HAP-1 (cell line): ENCODE measurements around the gene RNU6-1.

Experiments used
- DNase-seq, 2 experiments: peaks; one replicate each; pipeline ENCODE4 v3.0.0-alpha.2; 2016 to 2020; ENCODE audit warnings: low spot score in 2 of 2
- H3K27me3 ChIP-seq: fragments of 250-450 bp; sonication (Bioruptor Pico); 2 replicates; pipeline ENCODE4 v1.5.1; 2020; ENCODE audit warnings: low read depth, mild to moderate bottlenecking, moderate library complexity
- H3K36me3 ChIP-seq: fragments of 250-450 bp; sonication (Bioruptor Pico); replicated peaks from 2 replicates; pipeline ENCODE4 v1.5.1; 2020; ENCODE audit warnings: mild to moderate bottlenecking
- H3K4me1 ChIP-seq: fragments of 250-450 bp; sonication (Bioruptor Pico); 2 replicates; pipeline ENCODE4 v1.5.1; 2020; ENCODE audit warnings: mild to moderate bottlenecking
- H3K4me3 ChIP-seq: fragments of 250-450 bp; sonication (Bioruptor Pico); 2 replicates; pipeline ENCODE4 v1.5.1; 2020; ENCODE audit warnings: mild to moderate bottlenecking, moderate library complexity
- H3K9me3 ChIP-seq: fragments of 250-450 bp; sonication (Bioruptor Pico); 2 replicates; pipeline ENCODE4 v1.5.1; 2020; ENCODE audit warnings: mild to moderate bottlenecking, moderate library complexity
- in situ Hi-C: fragments of 300-500 bp; cut with MboI; formaldehyde crosslinking; loops from 3 replicates; pipeline ENCODE4 v1.14.3; 2020; ENCODE audit warnings: low sequenced_read_pairs, inconsistent platforms, mixed read lengths

Gene RNU6-1

DNA sequence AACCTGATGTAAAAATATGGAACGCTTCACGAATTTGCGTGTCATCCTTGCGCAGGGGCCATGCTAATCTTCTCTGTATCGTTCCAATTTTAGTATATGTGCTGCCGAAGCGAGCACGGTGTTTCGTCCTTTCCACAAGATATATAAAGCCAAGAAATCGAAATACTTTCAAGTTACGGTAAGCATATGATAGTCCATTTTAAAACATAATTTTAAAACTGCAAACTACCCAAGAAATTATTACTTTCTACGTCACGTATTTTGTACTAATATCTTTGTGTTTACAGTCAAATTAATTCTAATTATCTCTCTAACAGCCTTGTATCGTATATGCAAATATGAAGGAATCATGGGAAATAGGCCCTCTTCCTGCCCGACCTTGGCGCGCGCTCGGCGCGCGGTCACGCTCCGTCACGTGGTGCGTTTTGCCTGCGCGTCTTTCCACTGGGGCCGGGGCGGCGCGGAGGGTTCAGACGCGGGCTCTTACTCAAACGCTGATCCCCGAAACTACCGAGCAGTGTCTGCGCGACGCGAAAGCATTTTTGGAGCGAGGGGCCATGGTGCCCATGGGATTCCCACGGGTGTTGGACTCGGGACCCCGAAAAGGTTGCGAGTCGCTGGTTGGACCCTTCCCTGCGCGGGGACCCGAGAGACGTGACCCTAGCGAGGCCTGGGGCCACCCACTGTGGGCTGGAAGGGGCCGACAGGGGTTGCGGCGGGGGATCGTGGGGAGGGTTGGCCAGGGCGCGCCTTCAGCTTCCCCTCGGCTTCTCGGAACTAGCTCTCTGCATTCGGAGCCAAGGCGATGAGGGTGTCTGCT, at the start of gene RNU6-1:
Gene RNU6-1, minus strand, starts transcription at position 117 of the 820 bp plus-strand sequence.
- Histone ChIP-seq H3K9me3 (no peaks in the 10 kb centered on the region), H3K4me1 (peaks cover 31% of the 10 kb centered on the region), H3K27me3 (no peaks in the 10 kb centered on the region), H3K36me3 (no peaks in the 10 kb centered on the region), H3K4me3 (peak within 1 kb of the TSS; percentile 74)
- in situ Hi-C loops, result loop anchor here (5.0 kb wide), 2 partner anchors 378 to 893 kb away; no protein-coding TSS in a partner anchor
- peak; percentile 99 for DNase-seq

GRCh38 chr15:67887776-67888175, 47.9 kb upstream of the RNU6-1 start:
- Histone ChIP-seq H3K27me3 (no peaks in the 10 kb centered on the region), H3K9me3 (no peaks in the 10 kb centered on the region; the same call in 1 of the 2 replicates), H3K4me1 (peaks cover 12% of the 10 kb centered on the region), H3K36me3 (no peaks in the 10 kb centered on the region), H3K4me3 (no peak overlapping the region)
- no peak for DNase-seq
- in situ Hi-C loops, result no loop called here

GRCh38 chr15:67885861-67886260, 46.0 kb upstream of the RNU6-1 start:
- no peaks in the 10 kb centered on the region for H3K27me3 ChIP-seq
- in situ Hi-C loops, result no loop called here
- no peaks in the 10 kb centered on the region for H3K36me3 ChIP-seq
- H3K9me3 ChIP-seq, result no peaks in the 10 kb centered on the region; the same call in 1 of the 2 replicates
- no peak for DNase-seq
- H3K4me3 ChIP-seq, result no peak overlapping the region
- H3K4me1 ChIP-seq, result peaks cover 12% of the 10 kb centered on the region

DNA sequence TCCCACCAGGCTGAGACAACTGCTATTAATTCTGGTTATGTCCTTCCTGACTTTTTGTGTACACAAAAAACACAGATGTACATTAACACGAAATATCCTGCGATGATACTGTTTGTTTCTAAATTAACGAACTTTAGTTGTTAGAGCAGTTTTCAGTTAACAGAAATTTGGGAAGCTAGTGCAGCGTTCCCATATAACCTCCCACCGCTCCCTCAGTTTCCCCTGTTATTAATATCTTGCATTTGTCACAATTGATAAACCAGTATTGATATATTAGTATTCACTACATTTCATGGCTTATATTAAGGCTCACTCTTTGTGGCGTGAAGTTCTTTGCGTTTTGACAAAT, 45.3 kb upstream of the RNU6-1 start:
- Histone ChIP-seq H3K36me3 (no peaks in the 10 kb centered on the region), H3K27me3 (no peaks in the 10 kb centered on the region), H3K9me3 (no peaks in the 10 kb centered on the region; the same call in 1 of the 2 replicates), H3K4me1 (peaks cover 12% of the 10 kb centered on the region), H3K4me3 (peak overlapping the region; percentile 26)
- DNase-seq, result no peak
- in situ Hi-C loops, result no loop called here

DNA sequence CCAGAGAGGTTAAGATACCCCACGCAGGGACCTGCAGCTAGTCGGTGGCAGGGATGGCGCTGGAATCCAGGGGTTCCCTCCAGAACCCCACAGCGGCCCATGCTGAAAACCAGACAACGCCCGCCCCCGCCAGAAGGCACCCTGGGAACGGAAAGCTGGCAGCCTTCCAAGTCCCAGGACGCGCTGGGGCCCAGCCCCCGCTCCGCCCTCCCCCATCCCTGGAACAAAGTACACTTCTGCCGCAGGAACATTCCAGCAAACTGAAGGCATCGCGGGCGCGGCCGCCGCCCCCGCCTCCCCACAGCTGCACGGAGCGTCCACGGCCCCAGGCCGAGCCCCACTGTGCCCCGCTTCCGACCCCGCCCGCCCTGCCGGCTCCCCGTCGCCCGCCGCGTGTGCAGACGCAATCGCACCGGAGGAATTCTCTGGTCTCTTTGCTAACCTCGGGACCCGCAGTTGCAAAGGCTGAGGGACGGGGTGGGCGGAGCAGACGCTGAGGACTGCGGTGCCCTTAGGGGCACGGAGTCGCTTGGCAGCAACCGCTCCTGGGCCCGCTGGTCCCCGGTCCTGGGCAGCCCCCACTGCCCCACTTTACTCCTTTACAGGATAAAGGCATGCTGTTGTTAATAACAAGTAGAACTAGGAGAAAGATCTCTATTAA, 44.8 kb upstream of the RNU6-1 start:
- no peaks in the 10 kb centered on the region for H3K36me3 ChIP-seq
- DNase-seq, result peak; percentile 88 to 93
- no peaks in the 10 kb centered on the region for H3K27me3 ChIP-seq
- peaks cover 12% of the 10 kb centered on the region for H3K4me1 ChIP-seq
- no peaks in the 10 kb centered on the region for H3K9me3 ChIP-seq
- H3K4me3 ChIP-seq, result peak overlapping the region; percentile 26
- in situ Hi-C loops, result no loop called here

- Histone ChIP-seq H3K27me3 (no peaks in the 10 kb centered on the region), H3K4me1 (peaks cover 12% of the 10 kb centered on the region), H3K36me3 (no peaks in the 10 kb centered on the region), H3K4me3 (peak overlapping the region; percentile 26; the same call in 1 of the 2 replicates), H3K9me3 (no peaks in the 10 kb centered on the region)
- in situ Hi-C loops, result no loop called here
- no peak for DNase-seq
Measured at GRCh38 chr15:67884009-67884408, 44.2 kb upstream of the RNU6-1 start.

DNA sequence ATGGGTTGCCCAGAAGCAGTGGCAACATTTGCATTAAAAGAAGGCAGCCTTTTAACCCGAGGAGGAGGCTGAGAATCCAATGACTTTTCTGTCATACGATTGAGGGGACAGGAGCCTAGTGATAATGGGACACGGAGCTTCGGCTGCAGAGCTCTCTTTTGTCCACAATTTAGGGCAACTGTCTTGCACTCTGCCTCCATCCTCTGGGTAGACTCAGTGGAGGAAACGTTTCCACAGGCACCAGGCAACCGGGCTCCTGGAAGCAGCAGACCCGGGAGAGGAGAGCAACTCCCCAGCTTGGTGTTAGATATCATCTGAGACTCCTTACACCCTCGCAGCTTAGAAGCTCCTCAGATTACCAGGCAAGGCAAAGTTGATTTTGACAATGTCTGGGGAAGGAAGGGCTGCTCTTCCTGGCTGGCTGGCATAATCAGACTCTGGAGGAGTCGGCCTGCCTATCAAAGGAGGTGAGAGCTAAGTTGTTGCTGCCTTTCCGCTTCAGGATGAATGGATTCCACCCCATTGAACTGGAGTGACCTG, 43.5 kb upstream of the RNU6-1 start:
- Histone ChIP-seq H3K4me3 (no peak overlapping the region), H3K27me3 (no peaks in the 10 kb centered on the region), H3K36me3 (no peaks in the 10 kb centered on the region), H3K9me3 (0 out of 2 replicates have a peak, but pooled peaks cover 3% of the 10 kb centered on the region), H3K4me1 (peaks cover 12% of the 10 kb centered on the region)
- DNase-seq, result no peak
- in situ Hi-C loops, result no loop called here

DNA sequence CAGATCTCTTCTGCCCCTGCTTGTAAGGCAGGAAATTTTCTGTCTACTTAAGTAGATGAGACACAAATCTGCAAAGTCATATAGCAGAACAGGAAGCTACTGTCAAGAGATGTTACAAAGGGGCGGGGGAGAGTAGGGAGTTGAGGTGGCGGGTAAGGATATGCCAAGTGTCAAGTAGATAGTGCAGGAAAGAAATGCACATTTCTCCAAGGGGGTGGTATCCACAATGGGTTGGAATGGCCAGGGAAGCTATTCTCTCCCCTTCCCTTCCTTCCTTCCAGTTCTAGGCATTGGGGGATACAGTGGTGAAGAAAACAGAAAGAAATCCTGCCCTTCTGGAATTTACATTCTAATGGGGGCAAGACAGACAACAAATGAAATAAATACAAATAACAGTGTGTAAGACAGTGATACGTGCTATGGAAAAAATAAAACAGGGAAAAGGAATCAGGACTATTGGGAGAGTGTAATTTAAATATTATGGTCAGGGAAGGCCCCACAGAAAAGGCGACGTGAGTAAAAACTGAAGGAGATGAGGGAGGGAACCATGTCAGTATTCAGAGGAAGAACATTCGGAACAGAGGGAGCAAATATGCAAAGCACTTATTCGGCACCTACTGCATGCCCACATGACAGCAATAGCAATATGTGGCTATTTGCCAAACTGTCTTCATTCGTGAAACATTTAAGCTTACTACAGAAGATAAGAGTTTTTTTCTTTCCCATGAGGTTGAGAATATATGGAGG, 42.8 kb upstream of the RNU6-1 start:
- peaks cover 12% of the 10 kb centered on the region for H3K4me1 ChIP-seq
- H3K36me3 ChIP-seq, result no peaks in the 10 kb centered on the region

GRCh38 chr15:67880651-67881182, 40.9 kb upstream of the RNU6-1 start:
- Histone ChIP-seq H3K9me3 (0 out of 2 replicates have a peak, but pooled peaks cover 3% of the 10 kb centered on the region), H3K4me3 (no peak overlapping the region), H3K27me3 (no peaks in the 10 kb centered on the region), H3K36me3 (no peaks in the 10 kb centered on the region), H3K4me1 (peaks cover 12% of the 10 kb centered on the region)
- peak in 1 of 2 experiments; percentile 8 for DNase-seq
- in situ Hi-C loops, result no loop called here

More for the DNA sequence above, 42.8 kb upstream of the RNU6-1 start:
- DNase-seq, result no peak
- Histone ChIP-seq H3K9me3 (0 out of 2 replicates have a peak, but pooled peaks cover 3% of the 10 kb centered on the region), H3K4me3 (no peak overlapping the region), H3K27me3 (no peaks in the 10 kb centered on the region)
- in situ Hi-C loops, result no loop called here

DNA sequence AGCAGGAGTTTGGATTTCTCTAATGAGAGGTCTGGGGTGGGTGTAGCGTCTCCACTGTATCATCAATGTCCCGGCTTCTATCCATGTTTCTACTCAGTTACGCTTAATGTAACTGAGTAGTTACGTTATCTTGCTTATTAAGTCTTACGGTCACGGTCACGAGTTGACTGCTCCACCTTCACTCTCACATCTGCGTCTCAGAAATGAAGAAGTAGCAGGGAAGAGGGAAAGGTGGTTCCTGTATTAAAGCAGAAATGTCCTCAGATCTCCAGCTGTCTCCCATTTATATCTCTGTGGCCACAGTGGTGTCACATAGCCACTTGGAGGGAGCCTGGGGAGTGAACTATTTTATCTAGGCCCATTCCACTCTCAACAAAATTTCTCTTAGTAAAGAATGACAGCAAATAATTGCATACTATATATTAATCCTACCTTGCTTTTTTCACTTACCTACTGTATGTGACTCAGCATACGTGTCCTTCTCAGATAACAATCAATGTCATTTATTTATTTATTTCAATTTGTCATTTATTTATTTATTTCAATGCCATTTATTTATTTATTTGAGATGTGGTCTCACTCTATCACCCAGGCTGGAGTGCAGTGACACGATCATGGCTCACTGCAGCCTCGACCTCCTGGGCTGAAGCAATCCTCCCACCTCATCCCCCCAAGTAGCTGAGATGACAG, 39.7 kb upstream of the RNU6-1 start:
- in situ Hi-C loops, result no loop called here
- peak in 1 of 2 experiments; percentile 3 for DNase-seq
- no peaks in the 10 kb centered on the region for H3K27me3 ChIP-seq
- no peak overlapping the region for H3K4me3 ChIP-seq
- 0 out of 2 replicates have a peak, but pooled peaks cover 3% of the 10 kb centered on the region for H3K9me3 ChIP-seq
- H3K36me3 ChIP-seq, result no peaks in the 10 kb centered on the region
- H3K4me1 ChIP-seq, result peaks cover 5% of the 10 kb centered on the region

- Histone ChIP-seq H3K27me3 (no peaks in the 10 kb centered on the region), H3K4me1 (no peaks in the 10 kb centered on the region), H3K36me3 (no peaks in the 10 kb centered on the region), H3K9me3 (peaks cover 3% of the 10 kb centered on the region; the same call in 1 of the 2 replicates), H3K4me3 (no peak overlapping the region)
- peak in 1 of 2 experiments; percentile 17 for DNase-seq
- in situ Hi-C loops, result no loop called here
Measured at GRCh38 chr15:67878712-67879206, 38.9 kb upstream of the RNU6-1 start.

DNA sequence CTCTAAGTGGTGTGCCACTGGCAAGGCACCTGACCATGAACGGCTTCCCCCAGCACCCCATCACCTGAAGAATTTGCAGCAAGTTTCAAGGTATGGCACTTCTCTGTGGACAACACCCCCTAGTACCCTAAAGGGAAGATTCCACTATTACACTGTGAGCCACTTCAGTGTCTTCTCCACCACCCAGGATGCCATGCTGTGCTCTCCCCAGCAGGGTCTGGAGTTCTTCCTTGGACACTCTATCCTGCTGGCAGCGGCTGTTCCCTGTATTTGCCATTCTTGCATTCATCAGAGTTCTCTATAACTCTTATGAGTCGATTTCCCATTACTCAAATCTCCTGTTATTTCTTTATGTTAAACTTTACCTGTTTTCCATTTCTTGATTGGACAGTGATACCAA, 33.9 kb upstream of the RNU6-1 start:
- in situ Hi-C loops, result no loop called here
- Histone ChIP-seq H3K4me1 (no peaks in the 10 kb centered on the region), H3K4me3 (no peak overlapping the region), H3K9me3 (peaks cover 7% of the 10 kb centered on the region), H3K27me3 (0 out of 2 replicates have a peak, but pooled peaks cover 4% of the 10 kb centered on the region), H3K36me3 (no peaks in the 10 kb centered on the region)
- DNase-seq, result peak in 1 of 2 experiments; percentile 6
